22Rv1 (cell line): ENCODE results near the gene MTA1.
A peak's percentile ranks its signal among the peaks of the same experiment; 100 is the strongest.

ENCODE experiments used
- H3K27ac ChIP-seq: fragments of 450-650 bp; 2 replicates; pipeline ENCODE4 v1.5.1; 2017
- CTCF ChIP-seq: fragments of 450-650 bp; IDR thresholded peaks from 2 replicates; pipeline ENCODE4 v1.5.1; 2017; ENCODE audit warnings: mild to moderate bottlenecking
- ZFX ChIP-seq: fragments of 450-650 bp; IDR thresholded peaks from 2 replicates; pipeline ENCODE4 v1.6.1; 2017; ENCODE audit warnings: antibody characterized with exemption, borderline replicate concordance

Gene MTA1

GRCh38 chr14:105478398-105479251, 59.0 kb downstream of the MTA1 start:
- no peak for TF ChIP-seq CTCF
- no peak for TF ChIP-seq ZFX

DNA sequence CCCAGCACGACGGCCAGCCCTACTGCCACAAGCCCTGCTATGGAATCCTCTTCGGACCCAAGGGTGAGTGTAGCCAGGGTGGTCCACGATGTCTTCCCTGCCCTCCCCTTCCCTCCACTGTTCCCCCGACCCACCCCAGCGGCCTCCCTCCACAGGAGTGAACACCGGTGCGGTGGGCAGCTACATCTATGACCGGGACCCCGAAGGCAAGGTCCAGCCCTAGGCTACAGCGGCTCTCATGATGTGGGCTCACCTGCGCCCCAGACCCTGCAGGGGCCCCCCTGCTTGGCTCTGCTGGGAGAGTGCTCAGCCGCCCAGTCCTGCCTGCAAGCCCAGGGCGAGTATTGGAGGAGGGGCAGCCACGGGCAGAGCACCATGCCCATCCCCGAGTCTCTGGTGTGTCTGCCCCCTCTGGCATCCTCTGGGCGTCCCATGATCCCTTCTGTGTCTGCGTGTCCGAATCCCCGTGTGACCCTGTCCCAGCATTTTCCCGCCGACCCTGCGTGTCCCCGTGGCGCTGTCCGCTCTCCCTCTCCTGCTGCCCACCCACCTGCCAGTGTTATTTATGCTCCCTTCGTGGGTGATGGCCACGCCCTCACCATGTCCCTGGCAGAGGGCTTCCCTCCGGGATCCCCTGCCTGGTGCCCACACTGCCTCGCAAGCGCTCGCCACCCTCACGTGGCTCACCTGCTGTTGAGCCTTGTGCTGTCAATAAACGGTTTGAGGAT, 60.0 kb downstream of the MTA1 start:
- TF ChIP-seq ZFX (no peak), CTCF (no peak)
- peak overlapping the region; percentile 100 for H3K27ac ChIP-seq

More at GRCh38 chr14:105478398-105479251, 59.0 kb downstream of the MTA1 start:
- peak overlapping the region; percentile 100 for H3K27ac ChIP-seq

GRCh38 chr14:105480199-105480746, 60.6 kb downstream of the MTA1 start:
- TF ChIP-seq CTCF (no peak), ZFX (no peak)
- peak overlapping the region; percentile 100 for H3K27ac ChIP-seq

- TF ChIP-seq ZFX (no peak), CTCF (peak; percentile 98)
- H3K27ac ChIP-seq, result peak overlapping the region; percentile 100
These were observed 61.5 kb downstream of the MTA1 start for GRCh38 chr14:105480807-105481801.

- TF ChIP-seq CTCF (no peak), ZFX (no peak)
- H3K27ac ChIP-seq, result peak overlapping the region; percentile 100
These were observed 62.3 kb downstream of the MTA1 start for GRCh38 chr14:105481886-105482457.

DNA sequence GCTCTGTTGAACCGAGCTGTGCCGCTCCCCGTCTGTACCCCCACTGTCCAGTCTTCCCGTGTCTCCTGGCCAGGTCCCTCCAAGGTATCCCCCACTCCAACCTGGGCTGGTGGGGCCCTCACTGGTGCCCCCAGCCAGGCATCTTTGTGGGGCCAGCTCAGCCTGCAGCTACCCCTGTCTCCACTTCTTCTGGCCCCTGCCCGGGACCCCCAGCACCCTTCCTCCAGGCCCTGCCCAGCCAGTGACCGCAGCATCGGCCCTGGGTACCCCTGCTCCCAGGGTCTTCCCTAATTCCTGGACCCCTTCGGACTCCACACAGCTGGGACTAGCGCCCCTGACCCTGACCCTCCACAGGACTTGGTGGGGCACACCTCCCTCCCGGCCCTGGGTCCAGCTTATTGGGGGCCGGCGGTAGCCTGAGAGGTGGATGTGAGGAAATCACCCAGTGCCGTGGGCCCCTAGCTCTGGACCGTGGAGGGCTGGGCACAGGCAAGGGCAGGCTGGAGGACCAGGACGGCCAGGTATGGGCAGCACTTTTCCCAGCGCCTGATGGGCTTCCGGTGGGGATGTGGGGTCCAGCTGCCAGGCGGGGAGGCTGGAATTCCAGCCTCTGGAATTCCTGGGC, 63.0 kb downstream of the MTA1 start:
- peak overlapping the region; percentile 100 for H3K27ac ChIP-seq
- no peak for TF ChIP-seq CTCF
- TF ChIP-seq ZFX, result no peak
